HG03103 (cell line): ENCODE measurements around the gene SH2D7.

ENCODE experiments used
- ATAC-seq: cut with Tn5 transposase; IDR thresholded peaks from one replicate; pipeline ENCODE4 v1.9.1; 2021; ENCODE audit warnings: low read depth; ENCODE audit not compliant: unreplicated experiment

The SH2D7 gene

GRCh38 chr15:78092261-78093041 lies at the start of gene SH2D7:
Gene SH2D7 (plus strand): TSS chr15:78092561. CDS start chr15:78092585, 24 bp downstream.
- no peak for ATAC-seq

DNA sequence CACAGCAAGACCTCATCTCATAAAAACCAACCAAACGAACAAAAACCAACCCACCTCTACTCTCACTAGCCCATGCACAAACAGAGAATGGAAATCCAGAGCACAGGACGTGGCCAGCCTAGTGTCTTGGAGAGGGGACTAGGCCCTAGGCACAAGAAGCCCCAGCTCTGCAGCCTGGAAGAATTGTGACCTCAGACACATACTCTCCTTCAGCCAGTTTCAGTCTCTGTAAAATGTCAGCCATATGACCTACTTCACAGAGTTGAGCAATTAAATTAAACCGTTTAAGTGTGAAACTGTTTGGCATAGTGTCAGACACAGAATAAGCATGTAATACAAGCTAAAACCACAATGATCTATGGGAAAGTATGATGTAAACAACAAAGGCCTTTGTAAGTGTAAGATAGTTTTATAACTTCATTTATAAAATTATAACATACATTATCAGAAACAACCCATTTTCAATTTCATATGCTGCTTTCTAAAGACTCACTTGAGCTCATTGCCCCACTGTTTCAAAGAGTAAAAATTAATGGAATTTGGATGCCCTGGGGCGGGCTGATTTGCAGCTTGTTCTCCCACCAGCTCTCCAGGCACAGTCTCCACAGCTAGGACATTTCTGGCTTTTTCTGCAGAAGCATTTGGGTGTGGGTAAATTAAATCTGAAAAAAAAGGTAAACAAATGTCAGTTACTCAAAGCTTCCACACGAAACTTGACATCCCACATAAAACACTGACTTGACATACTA lies 47.8 kb upstream of the SH2D7 start:
- no peak for ATAC-seq

DNA sequence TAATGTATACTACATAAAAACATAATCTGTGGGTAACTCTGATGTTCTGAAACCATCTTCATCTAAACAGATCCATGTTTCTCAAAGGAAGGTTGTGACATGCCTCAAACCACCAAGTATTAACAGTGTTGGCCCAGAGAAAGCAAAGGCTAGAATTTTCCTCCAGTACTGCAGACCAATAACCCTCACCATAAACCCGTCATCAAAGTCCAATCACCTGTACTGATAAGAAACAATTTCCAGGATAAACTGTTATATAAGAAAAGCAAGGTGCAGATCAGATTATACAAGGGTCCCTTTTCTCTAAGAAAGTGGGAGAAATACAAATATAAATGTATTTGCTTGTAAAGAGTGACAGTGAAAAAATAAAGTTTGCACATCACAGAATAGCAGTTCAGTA lies 47.2 kb upstream of the SH2D7 start:
- no peak for ATAC-seq

GRCh38 chr15:78046796-78047341 lies 45.5 kb upstream of the SH2D7 start:
- no peak for ATAC-seq

- no peak for ATAC-seq
These were observed 44.4 kb upstream of the SH2D7 start for GRCh38 chr15:78047761-78048627.

DNA sequence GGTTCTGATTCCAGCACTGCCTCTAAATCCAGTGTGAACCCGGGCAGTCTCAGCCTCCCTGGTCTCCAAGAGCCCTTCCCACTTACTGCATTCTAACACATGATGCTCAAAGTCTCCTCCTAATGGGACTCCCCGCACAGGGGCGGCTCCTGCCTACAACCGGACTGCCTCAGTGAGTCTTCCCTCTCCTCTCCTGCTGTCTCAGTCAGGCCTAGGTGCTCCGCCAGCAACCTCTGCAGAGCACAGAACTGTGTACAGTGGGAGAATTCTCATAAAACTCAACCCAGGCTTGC lies 43.8 kb upstream of the SH2D7 start:
- ATAC-seq, result no peak

DNA sequence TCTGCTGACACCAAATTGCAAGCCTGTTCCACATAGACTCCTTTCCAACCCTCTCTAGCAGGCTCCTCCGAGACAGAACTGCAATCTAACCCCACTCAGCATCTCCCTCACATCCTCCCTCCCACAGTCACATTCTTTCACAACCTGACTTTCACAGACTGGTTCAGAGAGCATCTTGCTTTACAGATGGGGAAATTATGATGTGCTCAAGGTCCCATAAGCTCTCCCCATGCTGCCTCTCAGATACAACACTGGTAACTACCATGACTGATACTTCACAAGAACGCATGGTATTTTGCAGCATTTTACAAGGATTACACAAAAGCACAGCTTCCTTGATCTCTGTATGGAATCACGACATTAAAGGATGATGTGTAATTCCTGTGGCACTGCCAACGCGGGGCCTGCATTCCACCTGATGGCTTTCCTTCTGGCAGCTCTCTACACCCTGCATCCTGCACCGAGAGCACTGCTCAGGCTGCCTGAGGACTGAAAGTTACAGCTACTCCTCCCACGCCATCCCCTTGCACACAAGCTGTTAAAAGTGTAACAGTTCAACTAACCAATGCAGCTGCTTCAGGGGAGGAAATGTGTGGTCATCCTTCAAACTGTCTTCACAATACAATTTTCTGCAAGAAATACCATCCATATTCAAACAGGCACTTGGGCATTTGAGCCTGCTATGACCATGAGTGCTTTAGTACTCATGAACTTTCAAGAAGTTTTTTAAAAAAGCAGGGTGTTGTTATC lies 42.5 kb upstream of the SH2D7 start:
- peak; percentile 49 for ATAC-seq

DNA sequence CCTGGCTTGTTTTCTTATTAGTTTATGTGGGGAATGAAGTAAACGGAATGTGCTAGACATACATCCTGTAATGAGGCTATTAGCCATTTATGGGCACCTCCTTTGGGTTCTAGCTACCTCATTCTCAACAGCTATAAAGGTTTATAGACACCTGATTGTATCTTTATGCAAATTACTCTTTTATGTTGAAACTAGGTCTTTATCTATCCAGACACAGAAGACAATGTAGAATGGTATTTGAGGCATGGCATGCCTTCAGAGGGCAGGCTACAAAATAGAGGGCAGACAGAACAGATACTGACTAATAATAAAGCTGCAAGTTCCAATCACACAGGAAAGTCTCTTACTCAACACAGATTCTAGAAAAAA lies 41.9 kb upstream of the SH2D7 start:
- ATAC-seq, result no peak

DNA sequence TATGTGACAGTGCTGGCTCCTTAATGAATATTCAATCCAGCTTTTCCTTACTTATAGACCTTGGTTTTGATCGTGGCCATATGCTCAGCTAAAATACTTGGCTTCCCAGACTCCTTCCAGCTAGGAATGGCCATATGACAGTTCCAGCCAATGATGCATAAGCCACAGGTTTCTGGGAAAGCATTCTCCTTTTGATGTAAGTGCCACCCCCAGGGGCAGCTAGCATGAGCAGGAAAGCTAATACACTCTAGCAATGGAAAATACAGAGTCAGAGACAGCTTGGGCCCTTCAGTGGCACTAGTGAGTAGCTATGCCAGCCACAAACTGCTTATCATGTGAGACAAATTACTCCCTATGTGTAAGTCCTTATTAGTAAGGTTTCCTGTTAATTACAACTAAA lies 41.5 kb upstream of the SH2D7 start:
- no peak for ATAC-seq

- no peak for ATAC-seq
These were observed 40.8 kb upstream of the SH2D7 start for GRCh38 chr15:78051596-78051995.

DNA sequence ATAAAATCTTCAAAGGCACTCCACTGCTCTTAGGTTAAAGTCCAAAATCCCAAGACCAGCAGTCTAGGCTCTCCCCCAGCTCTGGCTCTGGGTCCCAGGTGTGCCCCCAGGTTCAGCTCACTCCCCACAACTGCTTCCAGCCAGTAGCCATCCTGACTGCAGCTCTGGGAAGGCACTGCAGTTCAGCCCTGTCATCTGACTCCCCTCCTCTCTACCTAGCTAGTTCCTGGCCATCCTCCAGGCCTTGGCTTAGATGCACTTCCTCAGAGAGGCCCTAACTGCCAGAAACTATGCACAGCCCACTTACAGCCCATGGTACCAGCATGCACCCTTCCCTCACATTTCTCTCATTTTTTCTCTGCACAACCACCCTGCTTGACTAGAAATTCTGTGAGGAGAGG lies 40.4 kb upstream of the SH2D7 start:
- no peak for ATAC-seq

DNA sequence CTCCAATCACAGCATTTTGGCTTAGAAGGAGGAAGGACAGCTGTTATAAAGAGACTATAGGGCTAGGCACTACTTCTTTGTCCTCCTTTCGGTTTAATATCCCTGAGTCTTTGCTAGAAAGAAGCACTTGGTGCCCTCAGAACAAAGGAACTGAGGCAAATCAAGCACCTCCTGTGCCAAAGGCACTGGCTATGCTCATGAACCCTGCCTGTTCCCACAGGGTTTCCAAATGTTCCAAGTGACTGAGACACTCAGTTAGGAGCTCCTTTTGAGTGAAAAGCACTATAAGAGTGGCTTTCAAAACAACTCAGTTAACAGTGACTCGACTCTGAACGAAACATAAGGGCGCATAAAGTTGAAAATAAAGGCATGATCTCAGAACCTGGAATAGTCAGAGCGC lies 39.8 kb upstream of the SH2D7 start:
- ATAC-seq, result no peak

- no peak for ATAC-seq
These were observed 37.8 kb upstream of the SH2D7 start for GRCh38 chr15:78054518-78054917.

DNA sequence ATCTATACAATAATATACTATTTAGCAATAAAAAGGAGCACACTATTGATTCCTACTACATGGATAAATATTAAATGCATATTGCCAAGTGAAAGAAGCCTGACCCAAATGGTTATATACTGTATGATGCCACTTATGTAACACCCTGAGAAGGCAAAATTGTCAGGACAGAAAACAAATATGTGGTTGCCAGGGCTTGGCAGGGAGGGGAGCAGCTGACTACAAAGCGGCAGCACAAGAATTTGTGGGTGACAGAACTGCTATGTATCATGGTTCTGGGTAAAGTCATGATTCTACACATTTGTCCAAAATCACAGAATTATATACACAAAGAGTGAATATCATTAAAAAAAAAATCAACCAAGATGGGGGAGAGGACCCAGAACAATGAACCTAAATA lies 37.4 kb upstream of the SH2D7 start:
- no peak for ATAC-seq

DNA sequence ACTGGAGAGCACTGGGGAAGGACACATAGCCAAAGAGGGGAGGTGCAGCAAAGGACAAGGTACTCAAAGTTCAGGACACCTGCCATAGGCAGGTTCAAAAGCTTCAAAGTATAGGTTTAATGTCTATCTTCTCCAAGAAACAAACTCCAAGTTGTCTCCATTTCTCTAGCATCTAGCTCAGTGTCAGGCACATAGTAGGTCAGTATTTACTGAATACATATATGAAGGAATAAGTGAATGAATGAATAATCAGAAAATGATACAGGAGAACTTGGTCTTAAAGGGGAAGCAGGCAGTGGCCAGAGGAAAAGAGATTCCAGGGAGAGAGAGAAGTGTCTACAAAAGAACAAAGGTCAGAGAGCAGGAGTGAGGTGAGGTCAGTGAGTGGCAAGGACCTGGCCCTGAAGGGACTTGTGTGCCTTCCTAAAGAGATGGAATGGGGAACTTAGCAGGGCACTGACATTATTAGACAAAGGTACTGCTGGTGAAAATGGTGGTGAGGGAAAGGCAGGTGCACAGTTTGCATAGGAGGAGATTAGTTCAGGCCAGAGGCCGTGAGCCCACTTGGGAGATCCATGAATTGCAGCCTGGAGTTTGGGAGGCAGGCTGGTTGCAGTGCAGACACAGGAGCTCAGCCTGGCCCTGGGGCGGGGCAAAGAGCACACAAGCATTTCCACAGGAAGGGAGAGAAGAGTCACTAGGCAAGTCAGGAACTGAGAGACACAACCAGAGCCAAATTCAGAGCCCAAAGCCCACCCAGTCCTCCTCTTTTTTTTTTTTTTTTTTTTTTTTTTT lies 36.2 kb upstream of the SH2D7 start:
- ATAC-seq, result no peak

GRCh38 chr15:78056714-78057269 lies 35.6 kb upstream of the SH2D7 start:
- no peak for ATAC-seq

DNA sequence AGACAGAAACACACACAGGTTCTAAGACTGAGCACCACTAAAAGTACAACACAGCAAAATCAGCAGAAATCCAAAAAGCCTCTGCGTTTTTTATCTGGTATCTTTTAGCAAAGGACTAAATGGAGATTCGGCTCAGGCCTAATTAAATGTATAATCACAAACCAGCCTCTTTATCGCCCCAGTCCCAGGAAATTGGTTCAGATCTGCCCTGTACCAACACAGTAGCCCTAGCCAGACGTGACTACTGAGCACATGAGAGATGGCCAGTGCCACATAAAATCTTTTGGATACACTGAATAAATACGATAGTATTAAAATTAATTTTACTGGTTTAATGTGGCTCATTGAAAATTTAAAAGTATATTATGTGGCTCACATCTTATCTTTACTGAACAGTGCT lies 34.6 kb upstream of the SH2D7 start:
- ATAC-seq, result no peak

DNA sequence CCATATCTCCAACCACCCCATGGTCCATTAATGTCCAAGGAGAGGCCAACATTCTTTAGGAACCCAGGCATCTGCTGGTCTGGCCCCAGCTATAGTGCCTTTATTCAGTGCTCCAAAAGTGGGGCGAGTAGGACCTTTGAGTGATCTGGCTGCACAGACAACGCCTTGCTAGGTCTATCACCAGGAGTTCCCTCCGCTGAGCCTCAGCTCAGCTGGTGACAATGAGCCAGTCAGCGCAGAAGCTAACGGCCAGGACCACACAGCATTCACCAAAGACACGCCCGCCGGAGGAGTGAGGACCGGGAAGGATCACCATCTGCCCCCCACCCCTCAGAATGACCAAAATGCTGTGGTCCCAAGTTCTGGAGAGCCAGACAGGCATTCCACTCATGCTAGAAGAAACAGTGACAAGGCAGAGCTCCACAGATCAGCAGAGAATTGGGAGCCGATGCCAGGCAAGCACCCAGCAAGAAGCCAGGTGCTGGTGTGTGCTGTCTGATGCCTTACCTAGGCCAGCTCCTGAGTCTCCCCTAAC lies 33.9 kb upstream of the SH2D7 start:
- no peak for ATAC-seq
